Stomach (tissue), 4 donors: Measurements from ENCODE around the gene RAET1G.

Experiments used
- CTCF ChIP-seq, 7 experiments: fragments of 450-650 bp in 4 of 7; fragments of 200-600 bp in 3 of 7; sonication (generic) in 3 of 7; IDR thresholded peaks; one replicate each; pipeline ENCODE4 v1.5.1; 2016 to 2019; ENCODE audit warnings: antibody characterized with exemption in 7 of 7, control low read depth in 2 of 7, mild to moderate bottlenecking in 1 of 7
- EP300 ChIP-seq: sonication (generic); formaldehyde crosslinking; IDR thresholded peaks from one replicate; pipeline ENCODE4 v1.6.1; 2017; ENCODE audit warnings: antibody characterized with exemption
- POLR2A ChIP-seq, 4 donors: fragments of 450-650 bp; IDR thresholded peaks; one replicate each; pipeline ENCODE4 v1.6.1; 2016; ENCODE audit warnings: antibody characterized with exemption in 4 of 4, control low read depth in 2 of 4, mild to moderate bottlenecking in 1 of 4, moderate library complexity in 1 of 4
- POLR2AphosphoS5 ChIP-seq, 3 donors: sonication (generic); formaldehyde crosslinking; IDR thresholded peaks; one replicate each; pipeline ENCODE4 v1.6.1; 2016; ENCODE audit warnings: antibody characterized with exemption in 3 of 3

GRCh38 chr6:149964308-149965193 lies 41.6 kb upstream of the RAET1G start:
- TF ChIP-seq CTCF (IDR thresholded peaks at IDR 0.05) (no peak), POLR2A (IDR thresholded peaks at IDR 0.05) (no peak), POLR2AphosphoS5 (IDR thresholded peaks at IDR 0.05) (no peak), EP300 (no peak)
